ENCODE measurements around the gene RXRG. TPM values are rescaled to one million over a fixed set of nuclear protein-coding genes. Genes with fewer than 3 reads are reported as not detected.

RXRG gene
- total and polyA plus RNA-seq, 2 of the 8 experiments (the other 6 are each of a cell fraction or from before 2014, with no cell fraction given), result not detected

- TF ChIP-seq YY1 (IDR thresholded peaks at IDR 0.05; ENCODE audit: low read depth, low read length) (no peak), MAFK (IDR thresholded peaks at IDR 0.05; ENCODE audit: low read depth, low read length) (no peak), MAX (IDR thresholded peaks at IDR 0.05) (no peak)
Observed at GRCh38 chr1:165452336-165453130, 7.6 kb upstream of the RXRG start (continued).
